Ecto neural progenitor cell (in vitro differentiated cells): ENCODE data around the gene KSR2.
"Not testable (repeated sequence)": the region's sequence is repeated elsewhere in the genome, so short reads cannot be mapped to it uniquely, and the experiment has no call there.

Experiments used
- DNase-seq: peaks from one replicate; pipeline ENCODE4 v3.0.0-alpha.2; 2018; ENCODE audit warnings: low spot score

The KSR2 gene

GRCh38 chr12:117967512-117967911 is 1.3 kb downstream of the KSR2 start:
- DNase-seq, result no peak

- DNase-seq, result no peak
Observed at GRCh38 chr12:117967043-117967442, 1.7 kb downstream of the KSR2 start.

- no peak for DNase-seq
Observed at GRCh38 chr12:117966511-117966910, 2.3 kb downstream of the KSR2 start.

GRCh38 chr12:117963836-117964235 is 5.0 kb downstream of the KSR2 start:
- no peak for DNase-seq

GRCh38 chr12:117936722-117937484 is 31.9 kb downstream of the KSR2 start:
- no peak for DNase-seq

GRCh38 chr12:117933545-117933944 is 35.2 kb downstream of the KSR2 start:
- DNase-seq, result no peak

- DNase-seq, result no peak
Observed at GRCh38 chr12:117926391-117926899, 42.3 kb downstream of the KSR2 start.

- no peak for DNase-seq
Observed at GRCh38 chr12:117921929-117922777, 46.6 kb downstream of the KSR2 start.

GRCh38 chr12:117919479-117919878 is 49.3 kb downstream of the KSR2 start:
- DNase-seq, result no peak

GRCh38 chr12:117914686-117915085 is 54.1 kb downstream of the KSR2 start:
- no peak for DNase-seq

- DNase-seq, result no peak
Observed at GRCh38 chr12:117912756-117913155, 56.0 kb downstream of the KSR2 start.

GRCh38 chr12:117908411-117908810 is 60.4 kb downstream of the KSR2 start:
- no peak for DNase-seq

- no peak for DNase-seq
Observed at GRCh38 chr12:117907108-117907689, 61.6 kb downstream of the KSR2 start.

GRCh38 chr12:117904051-117904450 is 64.7 kb downstream of the KSR2 start:
- DNase-seq, result no peak

GRCh38 chr12:117903110-117903840 is 65.5 kb downstream of the KSR2 start:
- no peak for DNase-seq

- DNase-seq, result no peak
Observed at GRCh38 chr12:117901631-117902030, 67.2 kb downstream of the KSR2 start.

GRCh38 chr12:117900561-117900960 is 68.2 kb downstream of the KSR2 start:
- DNase-seq, result no peak

- DNase-seq, result no peak
Observed at GRCh38 chr12:117897372-117898161, 71.2 kb downstream of the KSR2 start.

GRCh38 chr12:117896009-117896408 is 72.8 kb downstream of the KSR2 start:
- DNase-seq, result no peak

- DNase-seq, result no peak
Observed at GRCh38 chr12:117892441-117892840, 76.3 kb downstream of the KSR2 start.

GRCh38 chr12:117891265-117891664 is 77.5 kb downstream of the KSR2 start:
- DNase-seq, result not testable (repeated sequence)
